ENCODE results near the gene RNU5B-1.
A peak's percentile ranks its signal among the peaks of the same experiment; 100 is the strongest.

RNU5B-1 gene

DNA sequence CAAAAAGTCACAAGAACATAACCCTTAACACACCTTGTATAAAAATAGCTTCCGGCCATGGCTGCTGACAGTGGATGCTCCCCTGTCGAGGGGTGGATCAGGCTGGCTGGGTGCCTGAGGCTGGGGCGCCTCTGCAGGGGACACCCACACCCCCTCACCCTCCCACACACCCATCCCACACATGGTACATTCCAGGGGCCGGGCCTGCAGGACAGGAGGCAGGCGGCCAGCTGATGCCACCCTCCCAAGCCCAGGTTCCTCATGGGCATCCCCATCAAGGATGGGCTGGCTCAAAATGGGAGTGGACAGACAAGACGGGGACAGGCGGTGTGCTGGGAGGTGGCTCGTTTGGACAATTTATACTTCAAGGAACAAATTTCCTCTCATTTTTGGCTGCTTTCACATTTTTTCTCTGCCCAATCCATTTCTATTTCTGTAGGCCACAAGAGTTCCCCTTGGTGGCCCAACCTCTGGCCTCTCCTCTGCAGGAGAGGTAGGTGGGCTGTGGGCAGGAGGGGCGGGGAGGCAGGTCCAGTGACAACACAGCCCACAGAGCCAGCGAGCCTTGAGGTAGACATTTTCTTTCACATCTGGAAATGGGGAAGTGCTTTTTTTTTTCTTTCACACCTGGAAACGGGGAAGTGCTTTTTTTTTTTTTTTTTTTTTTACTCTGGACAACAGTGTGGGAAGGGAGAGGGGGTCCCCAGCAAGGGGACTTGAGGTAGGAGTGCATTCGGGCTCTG, 23.3 kb downstream of the RNU5B-1 start:
- Histone ChIP-seq H3K4ac (ENCODE audit: low read length) (no peak overlapping the region), H3K79me1 (ENCODE audit: low read depth, low read length) (no peaks in the 10 kb centered on the region), H2AK5ac (ENCODE audit: low read depth, low read length) (peak overlapping the region; percentile 34), H4K8ac (ENCODE audit: low read depth, low read length) (no peak overlapping the region), H3K4me3 (ENCODE audit: low read length in 2 of 2) (no peak overlapping the region), H2BK12ac (ENCODE audit: low read length) (no peak overlapping the region), H2BK5ac (ENCODE audit: low read length) (no peak overlapping the region), H3K9ac (ENCODE audit: low read depth, low read length, poor library complexity) (no peak overlapping the region), H3K27ac (replicated peaks; ENCODE audit: low read length) (no peak overlapping the region), H3K36me3 (replicated peaks in 1 of 2; ENCODE audit: control insufficient read depth in 2 of 2, insufficient read depth in 2 of 2, low read length in 2 of 2) (peaks cover 25 to 59% of the 10 kb centered on the region in 2 donors), H3K23ac (ENCODE audit: low read depth, low read length, poor library complexity) (no peak overlapping the region), H3K18ac (ENCODE audit: low read length) (no peak overlapping the region), H2BK15ac (ENCODE audit: low read length) (no peak overlapping the region), H3K4me2 (ENCODE audit: insufficient read depth, low read length, poor library complexity, severe bottlenecking) (no peak overlapping the region), H2BK120ac (ENCODE audit: low read depth, low read length) (no peak overlapping the region), H3K27me3 (ENCODE audit: control insufficient read depth in 3 of 3, insufficient read depth in 3 of 3, low read depth in 1 of 3, low read length in 3 of 3) (peaks cover 0 to 2% (median 0%) of the 10 kb centered on the region in 3 experiments), H3K4me1 (ENCODE audit: control insufficient read depth in 2 of 2, insufficient read depth in 1 of 2, low read depth in 1 of 2, low read length in 2 of 2) (peaks cover 4 to 15% of the 10 kb centered on the region in 2 donors), H4K91ac (ENCODE audit: low read depth, low read length, poor library complexity) (no peak overlapping the region), H3K14ac (ENCODE audit: low read length) (no peak overlapping the region), H2AFZ (ENCODE audit: low read length) (no peak overlapping the region), H3K9me3 (replicated peaks in 1 of 2; ENCODE audit: control insufficient read depth in 2 of 2, insufficient read depth in 1 of 2, low read depth in 1 of 2, low read length in 2 of 2) (no peaks in the 10 kb centered on the region)
- WGBS, 2 donors (ENCODE audit: extremely low coverage in 2 of 2, insufficient read length in 2 of 2, insufficient replicate concordance in 1 of 2) = no CpG with 5 or more reads among the region's 12 CpGs
- DNase-seq (ENCODE audit: low spot score) = no peak

- Histone ChIP-seq H3K9me3 (replicated peaks in 1 of 2; ENCODE audit: control insufficient read depth in 2 of 2, insufficient read depth in 1 of 2, low read depth in 1 of 2, low read length in 2 of 2) (no peaks in the 10 kb centered on the region), H3K4ac (ENCODE audit: low read length) (no peak overlapping the region), H3K4me3 (ENCODE audit: low read length in 2 of 2) (no peak overlapping the region), H4K91ac (ENCODE audit: low read depth, low read length, poor library complexity) (no peak overlapping the region), H3K27ac (replicated peaks; ENCODE audit: low read length) (no peak overlapping the region), H2BK120ac (ENCODE audit: low read depth, low read length) (no peak overlapping the region), H3K4me1 (ENCODE audit: control insufficient read depth in 2 of 2, insufficient read depth in 1 of 2, low read depth in 1 of 2, low read length in 2 of 2) (peaks cover 6 to 20% of the 10 kb centered on the region in 2 donors), H3K14ac (ENCODE audit: low read length) (no peak overlapping the region), H3K27me3 (ENCODE audit: control insufficient read depth in 3 of 3, insufficient read depth in 3 of 3, low read depth in 1 of 3, low read length in 3 of 3) (peaks cover 0 to 2% (median 0%) of the 10 kb centered on the region in 3 experiments), H3K9ac (ENCODE audit: low read depth, low read length, poor library complexity) (no peak overlapping the region), H3K79me1 (ENCODE audit: low read depth, low read length) (no peaks in the 10 kb centered on the region), H3K23ac (ENCODE audit: low read depth, low read length, poor library complexity) (peak overlapping the region; percentile 69), H2AFZ (ENCODE audit: low read length) (no peak overlapping the region), H3K4me2 (ENCODE audit: insufficient read depth, low read length, poor library complexity, severe bottlenecking) (no peak overlapping the region), H4K8ac (ENCODE audit: low read depth, low read length) (no peak overlapping the region), H2BK15ac (ENCODE audit: low read length) (no peak overlapping the region), H2BK5ac (ENCODE audit: low read length) (no peak overlapping the region), H3K18ac (ENCODE audit: low read length) (peak overlapping the region; percentile 34), H3K36me3 (replicated peaks in 1 of 2; ENCODE audit: control insufficient read depth in 2 of 2, insufficient read depth in 2 of 2, low read length in 2 of 2) (peaks cover 25 to 68% of the 10 kb centered on the region in 2 donors), H2BK12ac (ENCODE audit: low read length) (peak overlapping the region; percentile 44), H2AK5ac (ENCODE audit: low read depth, low read length) (peak overlapping the region; percentile 88)
- WGBS, 2 donors (ENCODE audit: extremely low coverage in 2 of 2, insufficient read length in 2 of 2, insufficient replicate concordance in 1 of 2) = no CpG with 5 or more reads among the region's 21 CpGs
- DNase-seq (ENCODE audit: low spot score) = no peak
These were observed 24.2 kb downstream of the RNU5B-1 start for GRCh38 chr15:65328506-65329287.

GRCh38 chr15:65329288-65329983, 25.0 kb downstream of the RNU5B-1 start:
- no peak overlapping the region for H4K8ac ChIP-seq (ENCODE audit: low read depth, low read length)
- H3K4me3 ChIP-seq (ENCODE audit: low read length in 2 of 2) = no peak overlapping the region
- H2BK120ac ChIP-seq (ENCODE audit: low read depth, low read length) = no peak overlapping the region
- peak overlapping the region; percentile 44 for H2BK12ac ChIP-seq (ENCODE audit: low read length)
- peak overlapping the region; percentile 43 for H2BK15ac ChIP-seq (ENCODE audit: low read length)
- no peak for DNase-seq (ENCODE audit: low spot score)
- H3K27me3 ChIP-seq (ENCODE audit: control insufficient read depth in 3 of 3, insufficient read depth in 3 of 3, low read depth in 1 of 3, low read length in 3 of 3) = peaks cover 0 to 2% (median 0%) of the 10 kb centered on the region in 3 experiments
- H3K4me2 ChIP-seq (ENCODE audit: insufficient read depth, low read length, poor library complexity, severe bottlenecking) = no peak overlapping the region
- no CpG with 5 or more reads among the region's 21 CpGs for WGBS, 2 donors (ENCODE audit: extremely low coverage in 2 of 2, insufficient read length in 2 of 2, insufficient replicate concordance in 1 of 2)
- no peak overlapping the region for H3K4ac ChIP-seq (ENCODE audit: low read length)
- no peaks in the 10 kb centered on the region for H3K79me1 ChIP-seq (ENCODE audit: low read depth, low read length)
- no peak overlapping the region for H3K9ac ChIP-seq (ENCODE audit: low read depth, low read length, poor library complexity)
- H3K23ac ChIP-seq (ENCODE audit: low read depth, low read length, poor library complexity) = no peak overlapping the region
- no peak overlapping the region for H2BK5ac ChIP-seq (ENCODE audit: low read length)
- H2AK5ac ChIP-seq (ENCODE audit: low read depth, low read length) = peak overlapping the region; percentile 88
- peaks cover 25 to 71% of the 10 kb centered on the region in 2 donors for H3K36me3 ChIP-seq (replicated peaks in 1 of 2; ENCODE audit: control insufficient read depth in 2 of 2, insufficient read depth in 2 of 2, low read length in 2 of 2)
- no peak overlapping the region for H4K91ac ChIP-seq (ENCODE audit: low read depth, low read length, poor library complexity)
- peaks cover 14 to 27% of the 10 kb centered on the region in 2 donors for H3K4me1 ChIP-seq (ENCODE audit: control insufficient read depth in 2 of 2, insufficient read depth in 1 of 2, low read depth in 1 of 2, low read length in 2 of 2)
- H3K27ac ChIP-seq (replicated peaks; ENCODE audit: low read length) = no peak overlapping the region
- H3K14ac ChIP-seq (ENCODE audit: low read length) = no peak overlapping the region
- no peak overlapping the region for H2AFZ ChIP-seq (ENCODE audit: low read length)
- H3K9me3 ChIP-seq (replicated peaks in 1 of 2; ENCODE audit: control insufficient read depth in 2 of 2, insufficient read depth in 1 of 2, low read depth in 1 of 2, low read length in 2 of 2) = no peaks in the 10 kb centered on the region
- peak overlapping the region; percentile 53 for H3K18ac ChIP-seq (ENCODE audit: low read length)
